Endothelial cell of umbilical vein (primary cell): ENCODE data around the gene MEN1. TPM values are rescaled to one million over a fixed set of nuclear protein-coding genes. Genes with fewer than 3 reads are reported as not detected.

Experiments used
- BruUV-seq: library from RNA; stranded (reverse); fragments of 400-500 nt; replicated peaks from 2 replicates; lab custom pipeline; 2021; lab: Mats Ljungman, UMichigan
- CTCF ChIA-PET: fragments of 300-600, 350-600 bp; sonication (Branson Sonifier 250); formaldehyde crosslinking; loops from one replicate; lab custom pipeline; 2021; ENCODE audit warnings: antibody characterized with exemption, inconsistent platforms; lab: Charles Lee
- POLR2A ChIA-PET: fragments of 300-600, 350-600 bp; sonication (Branson Sonifier 250); formaldehyde crosslinking; loops from one replicate; lab custom pipeline; 2021; ENCODE audit warnings: antibody characterized with exemption, inconsistent platforms; lab: Charles Lee
- DNase-seq: peaks from one replicate; pipeline ENCODE4 v3.0.0-alpha.2; 2011; ENCODE audit warnings: low read depth, low spot score
- FAIRE-seq: peaks from 2 replicates; lab custom pipeline; 2011; peaks lifted over from hg19 to GRCh38; lab: Jason Lieb, UNC
- H2AFZ ChIP-seq: 2 replicates; pipeline ENCODE4 v1.6.0; 2012; ENCODE audit warnings: low read depth, low read length, control low read depth, inconsistent platforms
- H3K27ac ChIP-seq: 2 replicates; pipeline ENCODE4 v1.5.1; 2011; ENCODE audit warnings: low read depth, mild to moderate bottlenecking, control low read depth, low read length, moderate library complexity; ENCODE audit not compliant: insufficient read depth
- H3K27me3 ChIP-seq, 2 experiments: 2 replicates each; pipeline versions ENCODE4 v1.6.0 to v1.6.1; 2011; ENCODE audit warnings: low read length in 2 of 2, mixed read lengths in 1 of 2; ENCODE audit not compliant: control insufficient read depth in 2 of 2, insufficient read depth in 2 of 2
- H3K36me3 ChIP-seq, 2 experiments: 2 replicates in 1 of 2; 3 replicates in 1 of 2; pipeline ENCODE4 v1.5.1; 2011; ENCODE audit warnings: low read length in 2 of 2, mild to moderate bottlenecking in 1 of 2, moderate library complexity in 1 of 2; ENCODE audit not compliant: control insufficient read depth in 2 of 2, insufficient read depth in 2 of 2; ENCODE audit errors: extremely low read depth in 1 of 2
- H3K4me1 ChIP-seq: 3 replicates; pipeline ENCODE4 v1.5.1; 2011; ENCODE audit warnings: mild to moderate bottlenecking, low read length; ENCODE audit not compliant: control insufficient read depth, insufficient read depth; ENCODE audit errors: extremely low read depth
- H3K4me2 ChIP-seq: 2 replicates; pipeline ENCODE4 v1.6.1; 2011; ENCODE audit warnings: low read length, control low read depth, mixed read lengths; ENCODE audit not compliant: insufficient read depth
- H3K4me3 ChIP-seq, 3 experiments: fragments of 200-600 bp in 1 of 3; sonication (generic), shearing (Covaris generic) in 1 of 3; replicated peaks in 1 of 3; 2 replicates each; pipeline ENCODE4 v1.5.1; 2011 to 2016; ENCODE audit warnings: control low read depth in 3 of 3, low read length in 3 of 3, mild to moderate bottlenecking in 2 of 3, inconsistent platforms in 1 of 3, low read depth in 1 of 3, moderate library complexity in 1 of 3; ENCODE audit not compliant: insufficient read depth in 1 of 3
- H3K79me2 ChIP-seq: 2 replicates; pipeline ENCODE4 v1.6.0; 2012; ENCODE audit warnings: low read length, inconsistent platforms; ENCODE audit not compliant: control insufficient read depth, insufficient read depth
- H3K9ac ChIP-seq: replicated peaks from 2 replicates; pipeline ENCODE3; 2011; ENCODE audit warnings: low read length, control low read depth; ENCODE audit not compliant: insufficient read depth; ENCODE audit errors: extremely low read depth
- H3K9me1 ChIP-seq: replicated peaks from 3 replicates; pipeline ENCODE4 v1.6.0; 2011; ENCODE audit warnings: mild to moderate bottlenecking, low read length; ENCODE audit not compliant: control insufficient read depth, insufficient read depth; ENCODE audit errors: extremely low read depth
- H3K9me3 ChIP-seq: replicated peaks from 2 replicates; pipeline ENCODE4 v1.5.1; 2012; ENCODE audit warnings: low read length, inconsistent platforms; ENCODE audit not compliant: control insufficient read depth, insufficient read depth
- H4K20me1 ChIP-seq: replicated peaks from 2 replicates; pipeline ENCODE3; 2011; ENCODE audit warnings: mild to moderate bottlenecking, low read length; ENCODE audit not compliant: control insufficient read depth, insufficient read depth; ENCODE audit errors: extremely low read depth
- CTCF ChIP-seq, 2 donors: IDR thresholded peaks; 1 replicate in 1 of 2; 2 replicates in 1 of 2; pipeline ENCODE4 v1.5.1; 2011; ENCODE audit warnings: low read length in 2 of 2, mild to moderate bottlenecking in 2 of 2, moderate library complexity in 2 of 2, control low read depth in 1 of 2, inconsistent platforms in 1 of 2, low read depth in 1 of 2; ENCODE audit not compliant: insufficient read depth in 1 of 2; ENCODE audit errors: extremely low read depth in 1 of 2
- EZH2 ChIP-seq: IDR thresholded peaks from 2 replicates; pipeline ENCODE4 v1.6.1; 2012; ENCODE audit warnings: borderline replicate concordance, low read depth, mild to moderate bottlenecking, moderate library complexity, low read length, inconsistent platforms; ENCODE audit not compliant: severe bottlenecking
- FOS ChIP-seq: IDR thresholded peaks from 2 replicates; pipeline ENCODE4 v1.6.1; 2011; ENCODE audit warnings: mild to moderate bottlenecking, low read length, moderate library complexity, borderline replicate concordance; ENCODE audit not compliant: insufficient read depth
- GATA2 ChIP-seq: IDR thresholded peaks from 2 replicates; pipeline ENCODE4 v1.7.0; 2011; ENCODE audit warnings: low read depth, mild to moderate bottlenecking, moderate library complexity, mixed read lengths, low read length; ENCODE audit not compliant: insufficient read length, insufficient read depth
- JUN ChIP-seq: IDR thresholded peaks from 2 replicates; pipeline ENCODE4 v1.6.1; 2011; ENCODE audit warnings: borderline replicate concordance, low read depth; ENCODE audit not compliant: insufficient read length, insufficient read depth
- MAX ChIP-seq: IDR thresholded peaks from 2 replicates; pipeline ENCODE4 v1.6.1; 2011; ENCODE audit not compliant: insufficient read depth, insufficient read length
- MYC ChIP-seq: IDR thresholded peaks from one replicate; pipeline ENCODE4 v1.6.1; 2011; ENCODE audit warnings: mild to moderate bottlenecking, low read depth, low read length
- POLR2A ChIP-seq: IDR thresholded peaks from 2 replicates; pipeline ENCODE4 v1.6.1; 2012; ENCODE audit warnings: low read depth, mild to moderate bottlenecking, control low read depth, low read length
- POLR2AphosphoS5 ChIP-seq: IDR thresholded peaks from 2 replicates; pipeline ENCODE4 v1.6.1; 2012; ENCODE audit warnings: low read depth, mild to moderate bottlenecking, control low read depth, low read length, moderate library complexity; ENCODE audit not compliant: insufficient read depth
- dilution Hi-C: fragments of 300-500 bp; cut with MboI; formaldehyde crosslinking; loops from one replicate; pipeline ENCODE4 v1.15.0; 2019; ENCODE audit warnings: low sequenced_read_pairs; ENCODE audit not compliant: extremely low pct_ligation_motif_present
- intact Hi-C: fragments of 100-400 bp; cut with micrococcal nuclease; formaldehyde crosslinking; loops from one replicate; pipeline ENCODE4 v1.10.0; 2022
- polyA plus RNA-seq, 4 experiments: library from polyadenylated mRNA; depleted of rRNA in 3 of 4; stranded (reverse) in 3 of 4; unstranded in 1 of 4; fragments of >200 nt; gene quantifications; 2 replicates each; pipeline versions ENCODE4 v1.2.1 to v1.2.3, GENCODE V29; 2011 to 2012; ENCODE audit warnings: missing spikeins in 1 of 4
- total RNA-seq: library from RNA; stranded (reverse); gene quantifications from 2 replicates; pipeline ENCODE4 v1.2.3, GENCODE V29; 2021

Gene MEN1
- total and polyA plus RNA-seq, 2 donors (not counting 3 experiments of a cell fraction or from before 2014, with no cell fraction given), result 41.1 to 43.1 TPM

GRCh38 chr11:64755681-64756361 is 54.5 kb downstream of the MEN1 start:
- Histone ChIP-seq H3K4me2 (no peak overlapping the region), H3K4me1 (no peaks in the 10 kb centered on the region), H3K27ac (no peak overlapping the region), H4K20me1 (no peaks in the 10 kb centered on the region), H3K9me3 (no peaks in the 10 kb centered on the region), H3K79me2 (no peaks in the 10 kb centered on the region), H3K4me3 (no peak overlapping the region), H3K27me3 (no peaks in the 10 kb centered on the region), H3K9ac (no peak overlapping the region), H3K36me3 (no peaks in the 10 kb centered on the region), H3K9me1 (no peaks in the 10 kb centered on the region), H2AFZ (no peak overlapping the region)
- FAIRE-seq (no peak), DNase-seq (no peak)
- no peak for TF ChIP-seq FOS
- TF ChIP-seq POLR2A, result no peak
- TF ChIP-seq CTCF (IDR thresholded peaks at IDR 0.05; ENCODE audit: extremely low read depth in 1 of 2, insufficient read depth in 1 of 2, low read depth in 1 of 2, low read length in 2 of 2), result no peak
- BruUV-seq, result no TSS peak
- intact Hi-C loops (no loop called here), dilution Hi-C loops (no loop called here)
- POLR2A ChIA-PET, result no interaction called here
- CTCF ChIA-PET, result interaction anchor here (0.6 to 0.7 kb wide), 2 partner anchors 12 to 13 kb away, joined by 3 read pairs; no protein-coding TSS in a partner anchor

GRCh38 chr11:64754919-64755662 is 55.3 kb downstream of the MEN1 start:
- Histone ChIP-seq H3K79me2 (no peaks in the 10 kb centered on the region), H3K9me3 (no peaks in the 10 kb centered on the region), H3K9me1 (no peaks in the 10 kb centered on the region), H2AFZ (no peak overlapping the region), H3K9ac (no peak overlapping the region), H4K20me1 (no peaks in the 10 kb centered on the region), H3K36me3 (no peaks in the 10 kb centered on the region), H3K4me2 (no peak overlapping the region), H3K27me3 (no peaks in the 10 kb centered on the region), H3K4me3 (no peak overlapping the region), H3K4me1 (no peaks in the 10 kb centered on the region), H3K27ac (no peak overlapping the region)
- FAIRE-seq (no peak), DNase-seq (no peak)
- TF ChIP-seq FOS (no peak), JUN (no peak), MAX (no peak), EZH2 (no peak), MYC (no peak), POLR2A (no peak), GATA2 (no peak), POLR2AphosphoS5 (no peak), CTCF (IDR thresholded peaks at IDR 0.05; ENCODE audit: extremely low read depth in 1 of 2, insufficient read depth in 1 of 2, low read depth in 1 of 2, low read length in 2 of 2) (no peak)
- ChIA-PET POLR2A (no interaction called here), CTCF (interaction anchor here (0.7 kb wide), 1 partner anchor 13 kb away, joined by 3 read pairs; no protein-coding TSS in a partner anchor)
- dilution Hi-C loops, result no loop called here
- no TSS peak for BruUV-seq
- intact Hi-C loops, result no loop called here
